ENCODE measurements around the gene SLC16A6.

The SLC16A6 gene

DNA sequence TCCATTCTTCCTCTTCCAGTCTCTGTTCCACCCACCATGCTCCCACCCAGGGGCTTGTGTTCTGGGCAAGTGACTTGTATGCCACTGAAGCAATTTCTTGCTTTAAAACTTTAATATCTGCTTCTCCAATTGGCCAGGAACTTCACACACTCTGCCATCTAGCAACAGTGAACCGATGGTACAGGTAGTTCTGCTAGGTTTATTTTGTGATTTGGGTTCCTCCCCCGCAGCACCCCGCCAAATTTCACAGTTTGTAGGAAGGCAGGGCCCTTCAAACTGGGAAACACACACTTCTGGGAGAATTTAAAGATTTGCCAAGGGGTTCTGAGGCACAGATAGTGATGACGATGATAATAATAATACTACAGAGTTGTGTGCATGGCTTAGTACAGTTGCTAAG, 3.7 kb upstream of the SLC16A6 start:
- Histone ChIP-seq H3K9me2 (replicated peaks; ENCODE audit: insufficient read depth, low read length) (no peaks in the 10 kb centered on the region), H3K27me3 (replicated peaks; ENCODE audit: insufficient read depth, low read length) (no peaks in the 10 kb centered on the region), H3K27ac (ENCODE audit: low read length) (no peak overlapping the region), H3F3A (ENCODE audit: insufficient read depth, low read length) (peaks cover 31% of the 10 kb centered on the region), H3K9ac (ENCODE audit: low read length) (no peak overlapping the region), H2AFZ (ENCODE audit: low read length) (no peak overlapping the region), H3K36me3 (replicated peaks; ENCODE audit: insufficient read depth, low read length) (no peaks in the 10 kb centered on the region), H3K4me3 (ENCODE audit: low read length) (no peak overlapping the region), H4K20me1 (ENCODE audit: insufficient read depth, low read length) (no peaks in the 10 kb centered on the region), H3K79me2 (ENCODE audit: low read length) (no peaks in the 10 kb centered on the region), H3K9me3 (replicated peaks; ENCODE audit: insufficient read depth, low read length) (no peaks in the 10 kb centered on the region), H3K4me1 (ENCODE audit: low read length) (peaks cover 5% of the 10 kb centered on the region; the same call in 1 of the 2 replicates), H3K4me2 (ENCODE audit: low read depth, low read length) (no peak overlapping the region)
- DNase-seq, result no peak
- no peak for TF ChIP-seq EZH2phosphoT487 (IDR thresholded peaks at IDR 0.05; ENCODE audit: low read length)
- TF ChIP-seq EZH2 (optimal IDR thresholded peaks at IDR 0.05; ENCODE audit: low read depth, low read length), result no peak
- no peak for TF ChIP-seq CTCF (IDR thresholded peaks at IDR 0.05; ENCODE audit: low read length)

DNA sequence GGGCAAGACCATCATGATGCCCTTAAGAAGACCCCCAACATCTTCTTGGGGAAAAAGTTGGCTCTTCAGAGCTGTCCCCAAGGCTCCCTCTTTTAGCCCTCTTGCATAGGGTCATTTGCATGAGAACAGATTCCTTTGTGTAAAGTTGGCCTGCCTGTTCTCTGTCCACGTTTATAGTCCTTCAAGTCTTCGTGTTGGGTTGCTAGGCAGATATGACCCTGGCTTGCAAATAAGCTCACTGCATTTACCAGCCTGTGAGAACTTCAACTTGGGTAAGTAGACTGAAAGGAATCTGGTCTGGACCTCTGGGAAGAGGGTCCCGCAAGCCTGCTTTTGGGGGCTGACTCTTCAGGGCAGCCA, 3.2 kb upstream of the SLC16A6 start:
- Histone ChIP-seq H3K79me2 (ENCODE audit: low read length) (no peaks in the 10 kb centered on the region), H3K27me3 (replicated peaks; ENCODE audit: insufficient read depth, low read length) (no peaks in the 10 kb centered on the region), H3K27ac (ENCODE audit: low read length) (no peak overlapping the region), H4K20me1 (ENCODE audit: insufficient read depth, low read length) (no peaks in the 10 kb centered on the region), H3K9me2 (replicated peaks; ENCODE audit: insufficient read depth, low read length) (no peaks in the 10 kb centered on the region), H3F3A (ENCODE audit: insufficient read depth, low read length) (peaks cover 31% of the 10 kb centered on the region), H3K4me3 (ENCODE audit: low read length) (no peak overlapping the region), H3K4me1 (ENCODE audit: low read length) (peaks cover 5% of the 10 kb centered on the region; the same call in 1 of the 2 replicates), H3K9ac (ENCODE audit: low read length) (no peak overlapping the region), H3K36me3 (replicated peaks; ENCODE audit: insufficient read depth, low read length) (no peaks in the 10 kb centered on the region), H2AFZ (ENCODE audit: low read length) (no peak overlapping the region), H3K4me2 (ENCODE audit: low read depth, low read length) (no peak overlapping the region), H3K9me3 (replicated peaks; ENCODE audit: insufficient read depth, low read length) (no peaks in the 10 kb centered on the region)
- no peak for DNase-seq
- TF ChIP-seq CTCF (IDR thresholded peaks at IDR 0.05; ENCODE audit: low read length), result no peak
- TF ChIP-seq EZH2phosphoT487 (IDR thresholded peaks at IDR 0.05; ENCODE audit: low read length), result no peak
- TF ChIP-seq EZH2 (optimal IDR thresholded peaks at IDR 0.05; ENCODE audit: low read depth, low read length), result no peak

DNA sequence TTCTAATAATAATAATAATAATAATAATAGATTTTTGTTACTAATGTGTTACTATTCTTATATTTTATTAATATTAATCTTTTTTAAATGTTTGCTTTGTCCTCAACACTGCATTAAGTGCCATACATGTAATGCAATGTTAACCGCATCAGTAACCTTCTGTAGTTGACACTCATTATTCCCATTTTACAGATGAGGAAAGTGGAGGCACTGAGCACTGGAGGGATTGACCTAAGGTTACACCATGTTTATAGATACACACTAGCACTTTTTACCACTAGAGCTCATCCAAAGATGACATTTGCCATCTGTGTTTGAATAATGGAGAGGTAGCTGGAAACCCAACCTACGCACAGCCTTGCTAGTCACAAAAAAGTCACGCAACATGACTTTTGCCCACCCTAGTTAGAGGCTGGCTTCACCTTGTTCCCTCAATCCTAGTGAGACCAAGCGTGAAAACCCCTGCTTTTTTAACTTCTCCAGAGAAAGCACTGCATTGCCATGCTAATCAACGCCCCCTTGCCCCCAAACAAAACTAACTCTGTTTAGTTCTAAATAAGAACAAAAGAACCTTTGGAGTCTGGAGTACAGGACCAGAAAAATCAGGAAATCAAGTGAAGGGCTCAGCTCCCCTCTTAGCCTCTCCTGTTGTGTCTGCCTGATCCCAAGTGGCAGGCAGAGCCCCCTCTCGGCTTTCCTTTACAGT, 2.7 kb upstream of the SLC16A6 start:
- Histone ChIP-seq H3K27ac (ENCODE audit: low read length) (no peak overlapping the region), H3K79me2 (ENCODE audit: low read length) (no peaks in the 10 kb centered on the region), H3K4me2 (ENCODE audit: low read depth, low read length) (no peak overlapping the region), H3K27me3 (replicated peaks; ENCODE audit: insufficient read depth, low read length) (no peaks in the 10 kb centered on the region), H4K20me1 (ENCODE audit: insufficient read depth, low read length) (no peaks in the 10 kb centered on the region), H3K4me3 (ENCODE audit: low read length) (no peak overlapping the region), H3K4me1 (ENCODE audit: low read length) (peaks cover 5% of the 10 kb centered on the region; the same call in 1 of the 2 replicates), H3K36me3 (replicated peaks; ENCODE audit: insufficient read depth, low read length) (no peaks in the 10 kb centered on the region), H3K9me2 (replicated peaks; ENCODE audit: insufficient read depth, low read length) (no peaks in the 10 kb centered on the region), H3K9ac (ENCODE audit: low read length) (no peak overlapping the region), H2AFZ (ENCODE audit: low read length) (no peak overlapping the region), H3F3A (ENCODE audit: insufficient read depth, low read length) (peaks cover 31% of the 10 kb centered on the region), H3K9me3 (replicated peaks; ENCODE audit: insufficient read depth, low read length) (no peaks in the 10 kb centered on the region)
- TF ChIP-seq EZH2 (optimal IDR thresholded peaks at IDR 0.05; ENCODE audit: low read depth, low read length) (no peak), EZH2phosphoT487 (IDR thresholded peaks at IDR 0.05; ENCODE audit: low read length) (no peak), CTCF (IDR thresholded peaks at IDR 0.05; ENCODE audit: low read length) (no peak)
- no peak for DNase-seq

Data from MM.1S (cell line).